Keratinocyte (primary cell): ENCODE results near the gene FOXK2. TPM values are rescaled to one million over a fixed set of nuclear protein-coding genes. Genes with fewer than 3 reads are reported as not detected.

Experiments
- DNase-seq: peaks from one replicate; pipeline ENCODE4 v3.0.0-alpha.2; 2011; ENCODE audit warnings: low read depth, missing footprints, low spot score
- FAIRE-seq: peaks from 2 replicates; lab custom pipeline; 2011; peaks lifted over from hg19 to GRCh38; lab: Jason Lieb, UNC
- H2AFZ ChIP-seq: 2 replicates; pipeline ENCODE4 v1.6.0; 2012; ENCODE audit warnings: low read length, control low read depth, inconsistent platforms; ENCODE audit not compliant: control insufficient read depth
- H3K27ac ChIP-seq: 2 replicates; pipeline ENCODE4 v1.5.1; 2011; ENCODE audit warnings: low read length; ENCODE audit not compliant: control insufficient read depth, insufficient read depth
- H3K27me3 ChIP-seq: 3 replicates; pipeline ENCODE4 v1.6.0; 2011; ENCODE audit warnings: low read length; ENCODE audit not compliant: control insufficient read depth, insufficient read depth; ENCODE audit errors: extremely low read depth
- H3K36me3 ChIP-seq, 2 experiments: 2 replicates in 1 of 2; 3 replicates in 1 of 2; pipeline ENCODE4 v1.5.1; 2011; ENCODE audit warnings: low read length in 2 of 2, mild to moderate bottlenecking in 1 of 2; ENCODE audit not compliant: control insufficient read depth in 2 of 2, insufficient read depth in 2 of 2; ENCODE audit errors: extremely low read depth in 1 of 2
- H3K4me1 ChIP-seq: 3 replicates; pipeline ENCODE4 v1.5.1; 2011; ENCODE audit warnings: low read length; ENCODE audit not compliant: control insufficient read depth, insufficient read depth; ENCODE audit errors: extremely low read depth
- H3K4me2 ChIP-seq: 3 replicates; pipeline ENCODE4 v1.6.0; 2011; ENCODE audit warnings: low read depth, low read length; ENCODE audit not compliant: control insufficient read depth, insufficient read depth; ENCODE audit errors: extremely low read depth
- H3K4me3 ChIP-seq, 3 experiments: fragments of 200-600 bp in 1 of 3; sonication (generic) in 1 of 3; 2 replicates in 2 of 3; 3 replicates in 1 of 3; pipeline ENCODE4 v1.5.1; 2011 to 2016; ENCODE audit warnings: low read length in 3 of 3, mild to moderate bottlenecking in 3 of 3, control low read depth in 2 of 3, inconsistent platforms in 1 of 3, low read depth in 1 of 3, mixed read lengths in 1 of 3, mixed run types in 1 of 3, moderate library complexity in 1 of 3; ENCODE audit not compliant: control insufficient read depth in 2 of 3, insufficient read depth in 2 of 3; ENCODE audit errors: extremely low read depth in 1 of 3
- H3K79me2 ChIP-seq: 2 replicates; pipeline ENCODE4 v1.6.0; 2012; ENCODE audit warnings: low read length; ENCODE audit not compliant: control insufficient read depth, insufficient read depth
- H3K9ac ChIP-seq: 3 replicates; pipeline ENCODE4 v1.6.0; 2011; ENCODE audit warnings: low read length; ENCODE audit not compliant: control insufficient read depth, insufficient read depth; ENCODE audit errors: extremely low read depth
- H3K9me1 ChIP-seq: 3 replicates; pipeline ENCODE4 v1.6.0; 2011; ENCODE audit warnings: low read length; ENCODE audit not compliant: control insufficient read depth, insufficient read depth; ENCODE audit errors: extremely low read depth
- H3K9me3 ChIP-seq: 2 replicates; pipeline ENCODE4 v1.5.1; 2012; ENCODE audit warnings: low read depth, low read length; ENCODE audit not compliant: control insufficient read depth
- H4K20me1 ChIP-seq: 3 replicates; pipeline ENCODE4 v1.6.0; 2011; ENCODE audit warnings: low read length; ENCODE audit not compliant: control insufficient read depth, insufficient read depth; ENCODE audit errors: extremely low read depth
- CTCF ChIP-seq, 3 experiments: IDR thresholded peaks in 1 of 3; conservative IDR thresholded peaks in 1 of 3; optimal IDR thresholded peaks in 1 of 3; 2 replicates in 2 of 3; 3 replicates in 1 of 3; pipeline versions ENCODE3 to v1.5.1; 2011; ENCODE audit warnings: low read length in 3 of 3, mild to moderate bottlenecking in 3 of 3, moderate library complexity in 2 of 3, control low read depth in 1 of 3, inconsistent platforms in 1 of 3; ENCODE audit not compliant: insufficient read depth in 2 of 3; ENCODE audit errors: extremely low read depth in 1 of 3
- EZH2 ChIP-seq: IDR thresholded peaks from one replicate; pipeline ENCODE4 v1.6.1; 2012; ENCODE audit warnings: inconsistent platforms, mild to moderate bottlenecking, low read length, moderate library complexity
- dilution Hi-C: fragments of 300-500 bp; cut with MboI; formaldehyde crosslinking; loops from one replicate; pipeline ENCODE4 v1.7.0; 2020; ENCODE audit warnings: low sequenced_read_pairs; ENCODE audit not compliant: extremely low pct_ligation_motif_present
- polyA plus RNA-seq, 5 experiments: library from polyadenylated mRNA; depleted of rRNA in 3 of 5; stranded (reverse) in 3 of 5; stranded (forward) in 1 of 5; unstranded in 1 of 5; fragments of >200 nt; gene quantifications; 1 replicate in 1 of 5; 2 replicates in 3 of 5; 3 replicates in 1 of 5; pipeline versions ENCODE4 v1.2.1 to v1.2.3, GENCODE V29; 2011 to 2012; ENCODE audit warnings: missing spikeins in 2 of 5, low read depth in 1 of 5, low replicate concordance in 1 of 5

The FOXK2 gene
- polyA plus RNA-seq, 1 donor (not counting 4 experiments of a cell fraction or from before 2014, with no cell fraction given): 43.9 TPM

GRCh38 chr17:82623707-82624106, 104.2 kb downstream of the FOXK2 start:
- H3K9ac ChIP-seq: no peak overlapping the region
- no peak for FAIRE-seq
- peaks cover 26 to 38% of the 10 kb centered on the region in 2 experiments for H3K36me3 ChIP-seq
- no peak overlapping the region for H2AFZ ChIP-seq
- no peak for DNase-seq
- no peak overlapping the region for H3K4me3 ChIP-seq
- TF ChIP-seq EZH2 (no peak), CTCF (optimal IDR thresholded peaks at IDR 0.05 in 1 of 3, IDR thresholded peaks at IDR 0.05 in 1 of 3, conservative IDR thresholded peaks at IDR 0.05 in 1 of 3; ENCODE audit: extremely low read depth in 1 of 3, insufficient read depth in 2 of 3, low read length in 3 of 3) (no peak)
- dilution Hi-C loops: no loop called here
- H3K4me2 ChIP-seq: no peak overlapping the region
- no peaks in the 10 kb centered on the region for H3K27me3 ChIP-seq
- H4K20me1 ChIP-seq: no peaks in the 10 kb centered on the region
- no peaks in the 10 kb centered on the region for H3K9me1 ChIP-seq
- peaks cover 7% of the 10 kb centered on the region for H3K79me2 ChIP-seq
- H3K4me1 ChIP-seq: no peaks in the 10 kb centered on the region
- H3K9me3 ChIP-seq: no peaks in the 10 kb centered on the region
- no peak overlapping the region for H3K27ac ChIP-seq

DNA sequence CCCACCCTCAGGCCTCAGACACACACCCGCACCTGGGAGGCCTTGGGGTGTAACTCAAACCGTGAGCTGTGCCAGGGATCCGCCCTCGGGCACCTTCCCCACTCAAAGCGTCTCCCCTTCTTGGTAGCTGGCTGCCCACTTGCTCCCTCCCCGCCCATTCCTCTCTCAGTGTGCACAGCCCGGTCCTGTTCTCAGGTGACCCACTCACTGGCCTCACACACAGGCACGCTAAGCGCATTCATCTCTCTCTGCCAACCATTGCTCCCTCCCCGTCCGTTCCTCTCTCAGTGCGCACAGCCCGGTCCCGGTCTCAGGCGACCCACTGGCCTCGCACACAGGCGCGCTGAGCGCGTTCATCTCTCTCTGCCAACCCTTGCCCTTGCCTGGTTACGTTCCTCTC, 107.9 kb downstream of the FOXK2 start:
- Histone ChIP-seq H3K4me1 (no peaks in the 10 kb centered on the region), H3K79me2 (peaks cover 28% of the 10 kb centered on the region), H3K4me3 (no peak overlapping the region)

More for the DNA sequence above, 107.9 kb downstream of the FOXK2 start:
- dilution Hi-C loops: no loop called here
- TF ChIP-seq CTCF (optimal IDR thresholded peaks at IDR 0.05 in 1 of 3, IDR thresholded peaks at IDR 0.05 in 1 of 3, conservative IDR thresholded peaks at IDR 0.05 in 1 of 3; ENCODE audit: extremely low read depth in 1 of 3, insufficient read depth in 2 of 3, low read length in 3 of 3) (no peak), EZH2 (no peak)
- H3K9me1 ChIP-seq: no peaks in the 10 kb centered on the region
- FAIRE-seq (no peak), DNase-seq (no peak)
- H4K20me1 ChIP-seq: peaks cover 3% of the 10 kb centered on the region
- H2AFZ ChIP-seq: no peak overlapping the region
- no peaks in the 10 kb centered on the region for H3K27me3 ChIP-seq
- no peak overlapping the region for H3K4me2 ChIP-seq
- peaks cover 27 to 32% of the 10 kb centered on the region in 2 experiments for H3K36me3 ChIP-seq
- H3K27ac ChIP-seq: no peak overlapping the region
- H3K9ac ChIP-seq: no peak overlapping the region
- H3K9me3 ChIP-seq: no peaks in the 10 kb centered on the region
